Ecto neural progenitor cell (in vitro differentiated cells): Measurements from ENCODE around the gene SDHA.
"Not testable (repeated sequence)": the region's sequence is repeated elsewhere in the genome, so short reads cannot be mapped to it uniquely, and the experiment has no call there.

Source experiments
- DNase-seq: peaks from one replicate; pipeline ENCODE4 v3.0.0-alpha.2; 2018; ENCODE audit warnings: low spot score

The SDHA gene

GRCh38 chr5:257148-257547, 39.0 kb downstream of the SDHA start:
- DNase-seq = no peak

- DNase-seq = not testable (repeated sequence)
Measured at GRCh38 chr5:263275-263974, 45.3 kb downstream of the SDHA start.

GRCh38 chr5:264338-264737, 46.2 kb downstream of the SDHA start:
- DNase-seq = no peak

- DNase-seq = not testable (repeated sequence)
Measured at GRCh38 chr5:266311-267026, 48.3 kb downstream of the SDHA start.

- DNase-seq = no peak
Measured at GRCh38 chr5:267716-268115, 49.6 kb downstream of the SDHA start.

- DNase-seq = no peak
Measured at GRCh38 chr5:270340-270739, 52.2 kb downstream of the SDHA start.

GRCh38 chr5:271828-272167, 53.7 kb downstream of the SDHA start:
- DNase-seq = not testable (repeated sequence)

- not testable (repeated sequence) for DNase-seq
Measured at GRCh38 chr5:273091-273490, 55.0 kb downstream of the SDHA start.

GRCh38 chr5:273491-273890, 55.4 kb downstream of the SDHA start:
- DNase-seq = not testable (repeated sequence)

- DNase-seq = not testable (repeated sequence)
Measured at GRCh38 chr5:274346-274745, 56.2 kb downstream of the SDHA start.

- no peak for DNase-seq
Measured at GRCh38 chr5:278646-279045, 60.5 kb downstream of the SDHA start.

- not testable (repeated sequence) for DNase-seq
Measured at GRCh38 chr5:279051-279665, 61.0 kb downstream of the SDHA start.

GRCh38 chr5:285991-286557, 68.0 kb downstream of the SDHA start:
- DNase-seq = no peak

- DNase-seq = not testable (repeated sequence)
Measured at GRCh38 chr5:290200-290599, 72.1 kb downstream of the SDHA start.

- DNase-seq = not testable (repeated sequence)
Measured at GRCh38 chr5:291345-291744, 73.2 kb downstream of the SDHA start.

GRCh38 chr5:294788-295187, 76.7 kb downstream of the SDHA start:
- not testable (repeated sequence) for DNase-seq

- DNase-seq = not testable (repeated sequence)
Measured at GRCh38 chr5:296207-296606, 78.1 kb downstream of the SDHA start.

- not testable (repeated sequence) for DNase-seq
Measured at GRCh38 chr5:296954-297353, 78.8 kb downstream of the SDHA start.

- not testable (repeated sequence) for DNase-seq
Measured at GRCh38 chr5:297448-297847, 79.3 kb downstream of the SDHA start.

- DNase-seq = not testable (repeated sequence)
Measured at GRCh38 chr5:297991-298736, 80.0 kb downstream of the SDHA start.

- no peak for DNase-seq
Measured at GRCh38 chr5:298737-299125, 80.6 kb downstream of the SDHA start.

GRCh38 chr5:299921-300320, 81.8 kb downstream of the SDHA start:
- not testable (repeated sequence) for DNase-seq
